Central memory CD8-positive, alpha-beta T cell (primary cell): ENCODE data around the gene USF1.
A peak's percentile ranks its signal among the peaks of the same experiment; 100 is the strongest.
"Not testable (repeated sequence)": the region's sequence is repeated elsewhere in the genome, so short reads cannot be mapped to it uniquely, and the experiment has no call there.

Experiments used
- ATAC-seq: fragments of 150-1000 bp; cut with Tn5 transposase; replicated peaks from 2 replicates; pipeline ENCODE4 v1.10.0; 2022; ENCODE audit warnings: mild to moderate bottlenecking, moderate FRiP score, moderate number of reproducible peaks; ENCODE audit not compliant: poor library complexity, severe bottlenecking; ENCODE audit errors: extremely low read depth
- DNase-seq, 2 donors: peaks; one replicate each; pipeline ENCODE4 v3.0.0; 2021; ENCODE audit warnings: low spot score in 2 of 2
- H3K27ac Mint-ChIP-seq: one replicate; pipeline ENCODE4 v1.8.0; 2022; ENCODE audit warnings: low read depth, mild to moderate bottlenecking, moderate library complexity, mixed read lengths
- H3K27me3 Mint-ChIP-seq: one replicate; pipeline ENCODE4 v1.8.0; 2022; ENCODE audit warnings: mixed read lengths
- H3K36me3 Mint-ChIP-seq: one replicate; pipeline ENCODE4 v1.8.0; 2022; ENCODE audit warnings: mild to moderate bottlenecking, moderate library complexity, mixed read lengths; ENCODE audit not compliant: insufficient read depth
- H3K4me1 Mint-ChIP-seq: one replicate; pipeline ENCODE4 v1.8.0; 2022; ENCODE audit warnings: mixed read lengths
- H3K4me3 Mint-ChIP-seq: one replicate; pipeline ENCODE4 v1.8.0; 2022; ENCODE audit warnings: mild to moderate bottlenecking, moderate library complexity, mixed read lengths
- H3K9me3 Mint-ChIP-seq: one replicate; pipeline ENCODE4 v1.8.0; 2022; ENCODE audit warnings: mixed read lengths

The USF1 gene

DNA sequence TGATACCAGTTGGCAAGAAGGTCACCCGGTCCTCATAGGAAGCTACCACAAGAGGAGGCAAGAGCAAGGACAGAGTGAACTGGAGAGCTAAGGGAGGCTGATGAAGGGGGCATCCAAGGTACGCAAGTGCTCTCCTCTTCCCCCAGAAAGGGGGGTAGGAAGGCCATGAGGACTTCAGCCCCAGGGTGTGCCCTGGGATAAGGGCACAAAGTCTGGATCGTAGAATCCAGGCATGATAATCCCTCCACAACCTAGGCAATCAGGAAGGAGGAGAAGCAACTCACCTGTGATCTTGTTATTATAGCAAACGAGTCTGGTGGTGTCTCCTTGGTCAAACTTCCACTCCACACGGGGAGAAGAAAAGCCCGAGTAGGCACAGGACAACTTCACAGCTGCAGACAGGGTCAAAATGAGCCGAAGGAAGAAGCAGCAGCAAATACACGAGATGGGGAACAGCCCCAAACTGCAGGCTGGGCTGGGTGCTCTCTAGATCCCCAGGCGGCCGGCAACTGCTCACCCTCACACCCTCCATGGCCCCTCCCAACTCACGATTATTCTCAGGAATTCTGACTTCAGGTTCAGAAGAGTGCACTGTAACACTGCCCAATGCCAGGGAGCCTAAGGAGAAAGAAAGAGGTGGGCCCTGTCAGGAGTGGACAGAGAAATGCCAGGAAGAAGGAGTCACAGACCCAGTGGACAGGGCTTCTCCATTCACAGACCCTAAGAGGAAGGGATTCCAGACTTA, 44.9 kb downstream of the USF1 start:
- peaks cover 8% of the 10 kb centered on the region for H3K4me1 Mint-ChIP-seq
- H3K27ac Mint-ChIP-seq = no peak overlapping the region
- peaks cover 2% of the 10 kb centered on the region for H3K36me3 Mint-ChIP-seq
- ATAC-seq = no peak
- no peak overlapping the region for H3K4me3 Mint-ChIP-seq
- H3K27me3 Mint-ChIP-seq = no peaks in the 10 kb centered on the region
- no peaks in the 10 kb centered on the region for H3K9me3 Mint-ChIP-seq
- no peak for DNase-seq

DNA sequence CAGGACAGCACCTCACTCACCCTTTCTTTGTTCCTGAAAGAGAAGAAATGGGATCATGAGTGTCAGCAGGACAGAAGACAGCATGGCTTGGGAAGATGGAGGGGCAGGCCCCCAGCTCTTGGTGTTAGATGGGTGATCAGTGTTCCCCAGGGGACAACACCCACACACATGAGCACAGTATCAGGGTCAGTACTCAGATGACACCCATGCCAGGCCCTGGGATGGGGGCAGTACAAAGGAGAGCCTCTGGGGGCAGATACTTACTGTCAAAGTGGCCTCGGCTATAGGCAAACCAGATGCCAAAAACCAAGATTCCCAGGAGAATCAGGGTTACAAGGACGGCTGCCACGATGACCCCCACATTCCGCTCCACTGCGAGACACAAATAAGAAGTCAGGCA, 46.4 kb downstream of the USF1 start:
- Mint-ChIP-seq H3K36me3 (peaks cover 4% of the 10 kb centered on the region), H3K27ac (peak overlapping the region; percentile 16)

DNA sequence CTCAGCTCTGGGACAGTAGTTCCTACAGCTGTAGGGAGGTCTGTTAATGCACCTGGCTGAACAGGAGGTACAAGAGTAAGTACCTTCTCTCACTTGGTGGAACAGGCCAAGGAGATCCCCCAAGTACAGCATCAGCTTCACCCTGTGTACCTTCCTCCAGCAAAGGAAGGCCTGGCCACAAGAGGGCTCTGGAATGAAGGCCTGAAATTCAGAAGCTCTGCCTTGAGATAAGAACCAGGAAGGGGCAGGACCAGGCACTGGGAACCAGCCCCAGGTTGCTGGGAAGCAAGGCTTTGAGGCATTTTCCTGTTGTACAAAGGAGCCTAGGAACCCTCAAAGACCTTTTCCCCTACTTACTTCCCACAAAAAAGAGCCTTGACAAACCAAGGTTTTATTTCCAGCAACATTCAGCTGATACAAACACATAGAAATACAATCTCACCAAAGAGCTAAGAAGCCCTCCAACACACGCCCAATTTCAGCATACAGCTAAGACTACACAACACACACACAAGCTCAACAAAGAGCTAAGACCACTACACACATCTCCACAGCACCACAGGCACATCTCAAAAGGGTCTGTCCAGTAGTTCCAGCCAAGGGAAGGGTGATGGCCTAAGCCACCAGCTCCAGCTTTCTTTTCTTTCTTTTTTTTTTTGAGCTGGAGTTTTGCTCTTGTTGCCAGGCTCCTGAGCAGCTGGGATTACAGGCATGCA, 48.3 kb downstream of the USF1 start:
- H3K27ac Mint-ChIP-seq = peak overlapping the region; percentile 11
- no peaks in the 10 kb centered on the region for H3K9me3 Mint-ChIP-seq
- no peak overlapping the region for H3K4me3 Mint-ChIP-seq
- DNase-seq (peak in 1 of 2 donors; percentile 28), ATAC-seq (peak; percentile 28)
- H3K27me3 Mint-ChIP-seq = no peaks in the 10 kb centered on the region
- H3K36me3 Mint-ChIP-seq = peaks cover 4% of the 10 kb centered on the region
- H3K4me1 Mint-ChIP-seq = peaks cover 8% of the 10 kb centered on the region

More for the DNA sequence above, 46.4 kb downstream of the USF1 start:
- ATAC-seq = no peak
- Mint-ChIP-seq H3K4me3 (no peak overlapping the region), H3K27me3 (no peaks in the 10 kb centered on the region), H3K4me1 (peaks cover 8% of the 10 kb centered on the region), H3K9me3 (no peaks in the 10 kb centered on the region)
- no peak for DNase-seq

DNA sequence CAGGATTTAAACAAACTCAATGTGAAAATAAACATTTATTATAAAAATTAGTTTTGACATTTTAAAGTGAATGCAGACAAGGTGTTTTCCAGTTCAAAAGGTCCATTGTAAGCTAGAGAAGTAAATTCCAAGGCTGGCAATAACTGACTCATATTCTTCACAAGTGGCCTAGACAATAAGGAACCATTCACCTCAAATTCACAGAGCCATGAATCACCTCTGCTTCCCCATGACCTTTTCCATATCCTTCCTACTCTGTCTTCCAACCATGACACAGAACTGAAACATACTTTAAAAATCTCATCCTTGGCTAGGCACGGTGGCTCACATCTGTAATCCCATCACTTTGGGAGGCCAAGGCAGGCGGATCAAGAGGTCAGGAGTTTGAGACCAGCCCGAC, 49.6 kb downstream of the USF1 start:
- Mint-ChIP-seq H3K36me3 (peaks cover 4% of the 10 kb centered on the region), H3K4me3 (no peak overlapping the region), H3K9me3 (no peaks in the 10 kb centered on the region), H3K27ac (no peak overlapping the region), H3K27me3 (no peaks in the 10 kb centered on the region), H3K4me1 (peaks cover 8% of the 10 kb centered on the region)
- ATAC-seq (no peak), DNase-seq (no peak)

DNA sequence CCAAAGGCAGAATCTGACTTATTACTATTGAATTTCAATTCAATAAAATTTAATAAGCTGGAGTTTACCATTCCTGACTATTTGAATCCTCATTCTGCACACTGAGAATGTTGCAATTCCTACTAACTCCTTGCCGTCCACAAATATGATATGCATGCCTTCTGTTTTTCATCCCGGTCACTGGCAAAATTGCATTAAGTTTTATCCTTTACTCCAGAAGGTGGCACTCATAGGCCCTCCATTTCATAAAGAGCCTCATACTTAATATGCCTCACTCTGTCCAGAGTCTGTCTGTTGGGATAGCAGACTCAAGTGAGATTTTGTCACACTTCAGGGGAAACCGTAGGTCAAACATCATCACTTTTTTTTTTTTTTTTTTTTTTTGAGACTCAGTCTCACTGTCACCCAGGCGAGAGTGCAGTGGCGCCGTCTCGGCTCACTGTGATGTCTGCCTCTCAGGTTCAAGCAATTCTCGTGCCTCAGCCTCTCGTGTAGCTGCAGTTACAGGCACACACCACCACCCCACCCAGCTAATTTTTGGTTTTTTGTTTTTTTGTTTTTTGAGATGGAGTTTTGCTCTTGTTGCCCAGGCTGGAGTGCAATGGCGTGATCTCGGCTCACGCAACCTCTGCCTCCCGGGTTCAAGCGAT, 52.1 kb downstream of the USF1 start:
- Mint-ChIP-seq H3K9me3 (no peaks in the 10 kb centered on the region), H3K4me3 (no peak overlapping the region), H3K27ac (no peak overlapping the region), H3K36me3 (peaks cover 4% of the 10 kb centered on the region), H3K4me1 (peaks cover 8% of the 10 kb centered on the region), H3K27me3 (no peaks in the 10 kb centered on the region)
- DNase-seq (no peak), ATAC-seq (no peak)

DNA sequence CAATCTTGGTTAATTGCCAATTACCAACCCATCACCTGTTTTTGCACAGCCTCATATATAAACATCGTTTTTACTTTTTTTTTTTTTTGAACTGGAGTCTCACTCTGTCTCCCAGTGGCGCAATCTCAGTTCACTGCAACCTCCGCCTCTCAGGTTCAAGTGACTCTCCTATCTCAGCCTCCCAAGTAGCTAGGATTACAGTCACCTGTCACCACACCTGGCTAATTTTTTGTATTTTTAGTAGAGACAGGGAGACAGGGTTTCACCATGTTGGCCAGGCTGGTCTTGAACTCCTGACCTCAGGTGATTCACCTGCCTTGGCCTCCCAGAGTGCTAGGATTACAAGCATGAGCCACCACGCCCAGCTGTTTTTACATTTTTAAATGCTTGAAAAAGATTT, 53.7 kb downstream of the USF1 start:
- not testable (repeated sequence) for H3K9me3 Mint-ChIP-seq, H3K27ac Mint-ChIP-seq, ATAC-seq, H3K36me3 Mint-ChIP-seq, H3K4me3 Mint-ChIP-seq, DNase-seq, H3K4me1 Mint-ChIP-seq, H3K27me3 Mint-ChIP-seq
